Right atrium auricular region (tissue), 2 donors: ENCODE data around the gene AGAP1. TPM values are rescaled to one million over a fixed set of nuclear protein-coding genes. Genes with fewer than 3 reads are reported as not detected.

ENCODE experiments used
- DNase-seq: peaks from one replicate; pipeline ENCODE4 v3.0.0-alpha.2; 2019; ENCODE audit warnings: low spot score
- H3K27ac ChIP-seq, 2 donors: fragments of 200-600 bp; sonication (generic); 1 replicate in 1 of 2; 2 replicates in 1 of 2; pipeline ENCODE4 v1.5.1; 2016 to 2019
- H3K27me3 ChIP-seq, 2 donors: fragments of 200-600 bp; sonication (generic); one replicate each; pipeline versions ENCODE4 v1.5.1 to v1.6.0; 2017 to 2019
- H3K36me3 ChIP-seq: fragments of 200-600 bp; sonication (generic); one replicate; pipeline ENCODE4 v1.5.1; 2016
- H3K4me1 ChIP-seq, 2 donors: fragments of 200-600 bp; sonication (generic); one replicate each; pipeline versions ENCODE4 v1.5.1 to v1.6.0; 2017 to 2019
- H3K4me3 ChIP-seq, 2 donors: fragments of 200-600 bp; sonication (generic); 1 replicate in 1 of 2; 2 replicates in 1 of 2; pipeline ENCODE4 v1.5.1; 2017 to 2019; ENCODE audit warnings: mild to moderate bottlenecking in 1 of 2, moderate library complexity in 1 of 2
- H3K9me3 ChIP-seq, 2 donors: fragments of 200-600 bp; sonication (generic); one replicate each; pipeline ENCODE4 v1.5.1; 2019
- total RNA-seq, 2 donors: library from RNA; depleted of rRNA; stranded (reverse); fragments of >200 nt; gene quantifications; one replicate each; pipeline ENCODE4 v1.1.0, GENCODE V29; 2016
- TF ChIP-seq, protein P1 (sequence below), 2 donors: fragments of 200-600 bp; sonication (generic); IDR thresholded peaks; one replicate each; pipeline ENCODE4 v1.5.1; 2019; ENCODE audit warnings: antibody characterized with exemption in 2 of 2

The AGAP1 gene
- total RNA-seq, 2 donors from 2014 or later = 11.6 to 17.2 TPM

DNA sequence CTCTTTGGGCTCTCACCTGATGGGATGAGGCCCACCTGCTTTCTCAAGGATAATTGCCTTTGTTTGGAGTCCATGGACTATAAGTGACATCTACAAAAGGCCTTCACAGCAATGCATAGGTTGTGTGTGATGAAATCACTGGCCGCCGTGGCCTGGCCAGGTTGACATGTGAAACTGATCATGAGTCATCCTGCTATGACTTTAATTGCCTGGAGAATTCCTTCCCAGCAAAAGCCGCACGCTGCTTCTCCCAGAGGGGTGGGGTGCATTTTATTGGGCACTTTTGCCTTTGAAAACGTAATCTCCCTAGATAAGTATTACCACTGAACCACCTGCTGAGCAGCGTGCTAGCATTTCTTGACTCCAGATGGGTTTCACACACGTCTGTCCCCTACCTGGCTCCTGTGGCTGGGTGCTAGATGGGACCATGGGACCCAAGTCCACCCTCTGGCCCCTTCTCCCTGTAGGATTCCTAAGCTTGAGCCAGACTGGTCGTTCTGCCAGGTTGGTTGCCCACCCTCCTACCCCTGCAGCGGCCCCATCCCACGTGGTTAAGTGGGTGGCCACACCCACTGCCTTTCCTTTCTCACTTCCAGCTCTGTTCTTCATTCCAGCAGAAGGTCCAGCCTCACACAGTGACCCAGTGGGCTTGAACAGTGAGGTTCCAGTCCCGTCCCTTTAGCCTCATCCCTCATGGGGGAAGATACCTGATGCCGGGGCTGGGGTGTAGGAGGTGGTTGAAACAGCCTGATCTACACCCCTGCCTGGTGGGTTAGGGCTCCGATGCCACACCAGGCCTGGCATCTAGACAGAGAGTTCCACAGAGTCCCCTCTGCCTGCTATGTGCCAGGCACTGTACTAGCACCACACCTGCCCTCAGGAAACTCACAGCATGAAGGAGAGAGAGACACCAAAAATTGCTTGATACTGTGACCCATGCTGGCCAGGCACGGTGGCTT lies 584.7 kb downstream of the AGAP1 start:
- no peaks in the 10 kb centered on the region for H3K4me1 ChIP-seq
- DNase-seq = no peak
- H3K27me3 ChIP-seq = no peaks in the 10 kb centered on the region
- TF ChIP-seq, protein P1, sequence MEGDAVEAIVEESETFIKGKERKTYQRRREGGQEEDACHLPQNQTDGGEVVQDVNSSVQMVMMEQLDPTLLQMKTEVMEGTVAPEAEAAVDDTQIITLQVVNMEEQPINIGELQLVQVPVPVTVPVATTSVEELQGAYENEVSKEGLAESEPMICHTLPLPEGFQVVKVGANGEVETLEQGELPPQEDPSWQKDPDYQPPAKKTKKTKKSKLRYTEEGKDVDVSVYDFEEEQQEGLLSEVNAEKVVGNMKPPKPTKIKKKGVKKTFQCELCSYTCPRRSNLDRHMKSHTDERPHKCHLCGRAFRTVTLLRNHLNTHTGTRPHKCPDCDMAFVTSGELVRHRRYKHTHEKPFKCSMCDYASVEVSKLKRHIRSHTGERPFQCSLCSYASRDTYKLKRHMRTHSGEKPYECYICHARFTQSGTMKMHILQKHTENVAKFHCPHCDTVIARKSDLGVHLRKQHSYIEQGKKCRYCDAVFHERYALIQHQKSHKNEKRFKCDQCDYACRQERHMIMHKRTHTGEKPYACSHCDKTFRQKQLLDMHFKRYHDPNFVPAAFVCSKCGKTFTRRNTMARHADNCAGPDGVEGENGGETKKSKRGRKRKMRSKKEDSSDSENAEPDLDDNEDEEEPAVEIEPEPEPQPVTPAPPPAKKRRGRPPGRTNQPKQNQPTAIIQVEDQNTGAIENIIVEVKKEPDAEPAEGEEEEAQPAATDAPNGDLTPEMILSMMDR (IDR thresholded peaks at IDR 0.05) = no peak
- no peaks in the 10 kb centered on the region for H3K36me3 ChIP-seq
- no peak overlapping the region for H3K27ac ChIP-seq
- no peak overlapping the region for H3K4me3 ChIP-seq
- H3K9me3 ChIP-seq = no peaks in the 10 kb centered on the region

DNA sequence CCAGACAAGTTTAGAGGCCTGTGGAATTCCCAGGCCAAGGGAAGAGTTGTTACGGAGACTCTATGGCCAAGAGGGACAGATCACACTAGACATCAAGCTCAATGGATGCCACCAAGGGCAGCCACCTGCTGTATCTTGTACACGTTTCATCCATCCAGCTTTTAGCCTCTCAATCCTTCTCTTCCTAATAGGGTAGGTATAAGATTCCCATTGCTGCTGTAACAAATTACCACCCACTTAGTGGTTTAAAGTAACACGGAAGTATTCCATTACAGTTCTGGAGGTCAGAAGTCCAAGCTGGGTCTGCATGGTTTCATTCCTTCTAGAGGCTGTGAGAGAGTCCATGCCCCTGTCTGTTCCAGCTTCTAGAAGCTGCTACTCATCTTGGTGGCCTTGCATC lies 586.6 kb downstream of the AGAP1 start:
- Histone ChIP-seq H3K27me3 (no peaks in the 10 kb centered on the region), H3K36me3 (no peaks in the 10 kb centered on the region), H3K9me3 (no peaks in the 10 kb centered on the region), H3K27ac (no peak overlapping the region), H3K4me3 (no peak overlapping the region), H3K4me1 (peaks cover 0 to 2% of the 10 kb centered on the region in 2 donors)
- DNase-seq = no peak
- TF ChIP-seq, protein P1 (IDR thresholded peaks at IDR 0.05) = no peak

DNA sequence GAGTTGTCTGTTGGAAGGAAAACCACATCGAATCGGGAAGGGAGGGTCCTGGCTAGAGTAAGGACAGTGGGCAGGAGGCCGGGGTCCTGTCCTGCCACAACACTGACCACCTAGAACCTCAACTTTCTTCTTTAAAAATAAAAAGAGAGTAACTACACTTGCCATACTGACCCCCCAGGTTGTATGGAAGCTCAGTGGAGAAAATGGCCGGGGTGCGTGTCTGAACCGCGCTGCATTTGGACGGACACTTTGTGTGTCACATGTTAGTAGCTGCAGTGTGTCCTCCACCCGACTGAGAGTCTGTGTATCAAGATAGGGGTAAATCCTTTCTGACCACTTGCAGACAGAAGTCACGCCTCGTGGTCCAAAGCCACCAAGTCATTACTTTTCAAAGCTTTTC lies 587.3 kb downstream of the AGAP1 start:
- no peak overlapping the region for H3K27ac ChIP-seq
- no peaks in the 10 kb centered on the region for H3K36me3 ChIP-seq
- H3K27me3 ChIP-seq = no peaks in the 10 kb centered on the region
- H3K9me3 ChIP-seq = no peaks in the 10 kb centered on the region
- no peak overlapping the region for H3K4me3 ChIP-seq
- peaks cover 0 to 10% of the 10 kb centered on the region in 2 donors for H3K4me1 ChIP-seq
- DNase-seq = no peak
- TF ChIP-seq, protein P1 (IDR thresholded peaks at IDR 0.05) = no peak

DNA sequence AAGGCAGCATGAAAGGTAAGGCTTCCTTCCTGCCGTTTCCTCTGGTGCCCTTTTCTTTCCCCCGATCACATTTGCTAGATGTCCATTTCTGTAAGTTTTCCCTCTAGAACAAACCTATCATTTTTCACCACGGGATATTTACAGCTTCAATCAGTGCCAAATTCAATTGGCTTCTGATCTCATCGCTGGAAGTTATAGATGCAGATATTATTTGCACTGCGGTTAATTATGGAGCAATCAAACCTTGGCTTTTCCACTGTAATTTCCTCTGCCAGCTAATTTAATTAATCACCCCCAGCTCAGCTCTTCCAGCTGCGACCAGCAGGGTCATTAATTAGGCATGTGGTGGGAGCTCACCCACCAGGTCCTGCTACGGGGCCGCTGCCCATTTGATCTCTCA lies 588.2 kb downstream of the AGAP1 start:
- H3K36me3 ChIP-seq = no peaks in the 10 kb centered on the region
- no peaks in the 10 kb centered on the region for H3K27me3 ChIP-seq
- H3K9me3 ChIP-seq = no peaks in the 10 kb centered on the region
- DNase-seq = no peak
- TF ChIP-seq, protein P1 (IDR thresholded peaks at IDR 0.05) = no peak
- no peak overlapping the region for H3K27ac ChIP-seq
- H3K4me3 ChIP-seq = no peak overlapping the region
- peaks cover 0 to 15% of the 10 kb centered on the region in 2 donors for H3K4me1 ChIP-seq

DNA sequence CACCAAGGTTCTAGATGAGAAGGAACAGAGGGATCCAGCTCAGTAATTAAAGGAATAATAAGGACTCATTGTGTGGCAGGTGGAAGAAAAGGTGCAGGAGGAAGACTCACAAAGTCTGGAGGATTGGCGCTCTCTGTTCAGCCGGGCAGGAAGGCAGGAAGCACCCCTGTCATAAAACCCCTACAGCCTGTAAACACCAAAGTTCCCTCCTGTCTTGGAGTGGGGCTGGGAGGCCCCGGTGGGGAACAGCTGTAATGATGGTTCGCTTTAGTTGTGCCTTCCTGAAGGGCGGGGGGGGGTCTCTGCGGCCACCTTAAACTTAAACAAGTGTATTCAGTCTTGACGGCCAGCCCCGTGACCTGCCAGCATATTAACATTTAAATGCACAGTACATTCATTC lies 590.1 kb downstream of the AGAP1 start:
- no peak for DNase-seq
- H3K4me3 ChIP-seq = no peak overlapping the region
- TF ChIP-seq, protein P1 (IDR thresholded peaks at IDR 0.05) = no peak
- H3K9me3 ChIP-seq = no peaks in the 10 kb centered on the region
- peaks cover 0 to 15% of the 10 kb centered on the region in 2 donors for H3K4me1 ChIP-seq
- no peaks in the 10 kb centered on the region for H3K36me3 ChIP-seq
- no peak overlapping the region for H3K27ac ChIP-seq
- H3K27me3 ChIP-seq = no peaks in the 10 kb centered on the region
